ENCODE measurements around the gene CACNA1C. TPM values are rescaled to one million over a fixed set of nuclear protein-coding genes. Genes with fewer than 3 reads are reported as not detected.

CACNA1C gene
- total RNA-seq, 1 experiment from 2014 or later, result 1.1 TPM

DNA sequence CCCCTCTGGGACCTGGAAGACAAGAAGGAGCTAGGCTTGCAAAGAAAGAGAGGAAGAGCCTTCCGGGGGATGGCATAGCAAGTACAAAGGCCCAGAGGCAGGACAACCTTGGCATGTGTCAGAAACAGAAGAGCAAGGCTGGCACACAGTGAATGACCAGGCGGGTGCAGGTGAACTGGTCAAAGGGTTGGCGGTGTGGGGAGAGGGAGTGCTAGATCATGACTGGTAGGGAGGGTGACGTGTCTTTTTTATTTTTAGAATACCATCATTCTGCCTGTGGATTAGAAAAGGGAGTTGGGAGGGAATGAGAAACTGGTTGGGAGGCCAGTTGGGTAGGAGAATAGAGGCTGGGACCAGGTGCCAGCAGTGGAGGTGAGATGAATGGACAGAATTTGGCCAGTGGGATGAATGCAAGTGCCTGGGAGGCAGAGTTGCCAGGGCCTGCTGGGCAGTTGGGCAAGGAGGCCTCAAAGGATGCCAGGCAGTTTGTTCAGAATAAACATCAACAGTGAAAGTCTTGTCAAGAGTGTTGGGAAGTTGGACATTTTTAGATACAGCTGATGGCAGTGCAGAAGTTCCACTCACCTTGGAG lies 168.3 kb downstream of the CACNA1C start:
- H3K4ac ChIP-seq (ENCODE audit: low read depth, low read length), result no peak overlapping the region
- no peaks in the 10 kb centered on the region for H3K9me3 ChIP-seq (ENCODE audit: control insufficient read depth, low read depth, low read length)
- H3K27me3 Mint-ChIP-seq (ENCODE audit: low read depth), result peaks cover 1% of the 10 kb centered on the region
- no peaks in the 10 kb centered on the region for H3K23me2 ChIP-seq (ENCODE audit: insufficient read length, low read depth, low read length, poor library complexity, severe bottlenecking)
- H3K14ac ChIP-seq (ENCODE audit: insufficient read depth, low read length), result no peak overlapping the region
- no peak overlapping the region for H4K8ac ChIP-seq (replicated peaks; ENCODE audit: insufficient read length, low read depth, low read length)
- H3K4me2 ChIP-seq (ENCODE audit: insufficient read depth, insufficient read length, low read length), result no peak overlapping the region
- H3K18ac ChIP-seq (ENCODE audit: insufficient read length, low read depth, low read length), result no peak overlapping the region
- H3K27me3 ChIP-seq (ENCODE audit: insufficient read depth, low read length), result no peaks in the 10 kb centered on the region
- H3K79me2 ChIP-seq (ENCODE audit: insufficient read depth, low read length), result no peaks in the 10 kb centered on the region
- H4K5ac ChIP-seq (ENCODE audit: insufficient read length, low read depth, low read length), result no peak overlapping the region
- H3K4me3 Mint-ChIP-seq, result no peak overlapping the region
- no peak for DNase-seq
- H3K9ac ChIP-seq (ENCODE audit: extremely low read depth, insufficient read length, low read length), result no peak overlapping the region
- no peak overlapping the region for H3K27ac Mint-ChIP-seq
- no peak overlapping the region for H2BK5ac ChIP-seq (ENCODE audit: insufficient read length, low read length)
- no peak overlapping the region for H3K27ac ChIP-seq (ENCODE audit: insufficient read length, low read depth, low read length)
- no peaks in the 10 kb centered on the region for H3K79me1 ChIP-seq (ENCODE audit: insufficient read depth, low read depth, low read length, poor library complexity, severe bottlenecking)
- no peak overlapping the region for H3T11ph ChIP-seq (ENCODE audit: low read length)
- WGBS (ENCODE audit: extremely low coverage, insufficient read length, low lambda C conversion rate), result no CpG with 5 or more reads among the region's 4 CpGs
- peaks cover 0 to 3% of the 10 kb centered on the region in 2 experiments; a peak in 1 of 4 replicates for H3K4me1 Mint-ChIP-seq
- H3K4me1 ChIP-seq (ENCODE audit: insufficient read depth, low read length), result no peaks in the 10 kb centered on the region
- H3K36me3 Mint-ChIP-seq (ENCODE audit: insufficient read depth in 1 of 3, low read depth in 3 of 3), result no peaks in the 10 kb centered on the region
- H2BK12ac ChIP-seq (ENCODE audit: insufficient read length, low read depth, low read length), result no peak overlapping the region
- no peak overlapping the region for H3K23ac ChIP-seq (ENCODE audit: insufficient read length, low read depth, low read length)
- H2AK5ac ChIP-seq (ENCODE audit: insufficient read length, low read length), result no peak overlapping the region
- H4K91ac ChIP-seq (ENCODE audit: insufficient read length, low read depth, low read length), result no peak overlapping the region
- H3K56ac ChIP-seq (ENCODE audit: insufficient read length, low read depth, low read length), result no peak overlapping the region
- TF ChIP-seq, protein P1, sequence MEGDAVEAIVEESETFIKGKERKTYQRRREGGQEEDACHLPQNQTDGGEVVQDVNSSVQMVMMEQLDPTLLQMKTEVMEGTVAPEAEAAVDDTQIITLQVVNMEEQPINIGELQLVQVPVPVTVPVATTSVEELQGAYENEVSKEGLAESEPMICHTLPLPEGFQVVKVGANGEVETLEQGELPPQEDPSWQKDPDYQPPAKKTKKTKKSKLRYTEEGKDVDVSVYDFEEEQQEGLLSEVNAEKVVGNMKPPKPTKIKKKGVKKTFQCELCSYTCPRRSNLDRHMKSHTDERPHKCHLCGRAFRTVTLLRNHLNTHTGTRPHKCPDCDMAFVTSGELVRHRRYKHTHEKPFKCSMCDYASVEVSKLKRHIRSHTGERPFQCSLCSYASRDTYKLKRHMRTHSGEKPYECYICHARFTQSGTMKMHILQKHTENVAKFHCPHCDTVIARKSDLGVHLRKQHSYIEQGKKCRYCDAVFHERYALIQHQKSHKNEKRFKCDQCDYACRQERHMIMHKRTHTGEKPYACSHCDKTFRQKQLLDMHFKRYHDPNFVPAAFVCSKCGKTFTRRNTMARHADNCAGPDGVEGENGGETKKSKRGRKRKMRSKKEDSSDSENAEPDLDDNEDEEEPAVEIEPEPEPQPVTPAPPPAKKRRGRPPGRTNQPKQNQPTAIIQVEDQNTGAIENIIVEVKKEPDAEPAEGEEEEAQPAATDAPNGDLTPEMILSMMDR (conservative IDR thresholded peaks at IDR 0.05), result no peak
- no peak overlapping the region for H2BK15ac ChIP-seq (ENCODE audit: low read depth, low read length)
- no peak overlapping the region for H2AFZ ChIP-seq (ENCODE audit: low read length)
- H4K20me1 ChIP-seq (ENCODE audit: control insufficient read depth, insufficient read depth, insufficient read length), result no peaks in the 10 kb centered on the region
- no peak overlapping the region for H2BK120ac ChIP-seq (ENCODE audit: low read depth, low read length, poor library complexity, severe bottlenecking)
- H3K9me3 Mint-ChIP-seq, result no peaks in the 10 kb centered on the region
- H2BK20ac ChIP-seq (ENCODE audit: low read depth, low read length, poor library complexity, severe bottlenecking), result no peak overlapping the region

Measured in H9 (cell line).